Smooth muscle cell (in vitro differentiated cells): ENCODE results near the gene KLHL26. TPM values are rescaled to one million over a fixed set of nuclear protein-coding genes. Genes with fewer than 3 reads are reported as not detected.

Experiments
- DNase-seq: peaks from one replicate; lab custom pipeline; 2025; ENCODE audit not compliant: unreplicated experiment; lab: John Stamatoyannopoulos, UW
- H2AFZ ChIP-seq: fragments of 200-600 bp; sonication (generic); 2 replicates; pipeline ENCODE4 v1.6.0; 2016; ENCODE audit warnings: antibody characterized with exemption, low read depth, mild to moderate bottlenecking
- H3F3A ChIP-seq: fragments of 200-600 bp; sonication (generic); 2 replicates; pipeline ENCODE4 v1.6.0; 2017; ENCODE audit warnings: antibody characterized with exemption, low read depth
- H3K27ac ChIP-seq: fragments of 200-600 bp; sonication (generic); 2 replicates; pipeline ENCODE4 v1.5.1; 2016; ENCODE audit warnings: low read depth, mild to moderate bottlenecking
- H3K27me3 ChIP-seq: fragments of 200-600 bp; sonication (generic); 2 replicates; pipeline ENCODE4 v1.6.1; 2016; ENCODE audit warnings: low read depth, mild to moderate bottlenecking
- H3K36me3 ChIP-seq: fragments of 200-600 bp; sonication (generic); 2 replicates; pipeline ENCODE4 v1.5.1; 2016; ENCODE audit warnings: low read depth
- H3K4me1 ChIP-seq: fragments of 200-600 bp; sonication (generic); 2 replicates; pipeline ENCODE4 v1.5.1; 2016; ENCODE audit warnings: low read depth
- H3K4me2 ChIP-seq: fragments of 200-600 bp; sonication (generic); 2 replicates; pipeline ENCODE4 v1.6.0; 2016; ENCODE audit warnings: mild to moderate bottlenecking
- H3K4me3 ChIP-seq: fragments of 200-600 bp; sonication (generic); 2 replicates; pipeline ENCODE4 v1.5.1; 2016; ENCODE audit warnings: mild to moderate bottlenecking
- H3K79me2 ChIP-seq: fragments of 200-600 bp; sonication (generic); 2 replicates; pipeline ENCODE4 v1.6.0; 2016; ENCODE audit warnings: low read depth, mild to moderate bottlenecking
- H3K9ac ChIP-seq: fragments of 200-600 bp; sonication (generic); 2 replicates; pipeline ENCODE4 v1.6.0; 2016; ENCODE audit warnings: low read depth
- H3K9me3 ChIP-seq: fragments of 200-600 bp; sonication (generic); replicated peaks from 2 replicates; pipeline ENCODE4 v1.5.1; 2016; ENCODE audit warnings: low read depth
- H4K20me1 ChIP-seq: fragments of 200-600 bp; sonication (generic); 2 replicates; pipeline ENCODE4 v1.6.0; 2016; ENCODE audit warnings: low read depth
- WGBS: methylation state at CpG from one replicate; pipeline ENCODE4 v1.1.7; 2016; ENCODE audit warnings: low lambda C conversion rate; 5-methylcytosine and 5-hydroxymethylcytosine counted together
- polyA plus RNA-seq: library from polyadenylated mRNA; unstranded; fragments of >200 nt; fragmentation: Nextera tagmentation; extraction: Ambion mirVana; gene quantifications from 2 replicates; pipeline ENCODE4 v1.2.1, GENCODE V29; 2016
- total RNA-seq: library from RNA; depleted of rRNA; stranded (reverse); fragments of >200 nt; gene quantifications from 2 replicates; pipeline ENCODE4 v1.2.3, GENCODE V29; 2014
- TF ChIP-seq, protein P1 (sequence below): fragments of 200-600 bp; sonication (generic); IDR thresholded peaks from 2 replicates; pipeline ENCODE4 v1.5.1; 2017; ENCODE audit warnings: borderline replicate concordance, mild to moderate bottlenecking, antibody characterized with exemption; ENCODE audit not compliant: insufficient read depth, poor library complexity, severe bottlenecking

KLHL26 gene
- total and polyA plus RNA-seq, 2 experiments from 2014 or later = 3.9 to 7.6 TPM

DNA sequence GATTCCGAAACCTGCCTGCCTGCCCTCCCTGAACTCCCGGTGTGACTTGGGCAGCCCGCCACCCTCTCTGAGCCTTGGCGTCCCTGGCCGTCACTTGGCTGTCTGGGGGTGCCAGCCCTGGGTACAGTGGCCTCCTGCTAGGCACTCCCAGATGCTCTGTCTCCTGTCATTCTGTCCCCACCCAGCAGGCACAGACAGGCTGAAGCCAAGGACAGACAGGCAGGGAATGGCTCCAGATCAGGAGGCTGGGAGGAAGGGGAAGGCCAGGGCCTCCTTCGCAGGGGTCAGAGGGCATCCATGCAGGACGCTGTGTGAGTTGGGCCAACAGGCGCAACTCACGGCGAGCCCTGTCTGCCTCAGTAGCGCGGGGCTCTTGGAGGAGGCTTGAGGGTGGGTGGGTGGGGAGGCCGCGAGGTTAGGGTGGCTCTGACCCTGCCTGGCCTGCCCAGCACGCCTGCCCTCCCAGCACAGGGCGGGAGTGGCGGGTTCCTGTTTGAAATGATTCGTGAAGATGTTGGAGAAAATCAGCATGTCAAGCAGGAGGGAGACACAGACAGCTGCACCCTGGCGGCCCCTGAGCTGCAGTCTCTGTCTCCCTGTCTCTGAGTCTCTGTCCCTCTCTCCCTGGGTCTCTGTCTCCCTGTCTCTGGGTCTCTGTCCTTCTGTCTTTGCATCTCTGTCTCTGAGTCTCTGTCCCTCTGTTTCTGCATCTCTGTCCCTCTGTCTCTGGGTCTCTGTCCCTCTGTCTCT is 19.7 kb downstream of the KLHL26 start:
- 89% methylated on average over 13 of the region's 19 CpGs for WGBS
- no peak overlapping the region for H3K4me2 ChIP-seq
- H2AFZ ChIP-seq = no peak overlapping the region
- no peaks in the 10 kb centered on the region for H4K20me1 ChIP-seq
- H3K36me3 ChIP-seq = no peaks in the 10 kb centered on the region
- peaks cover 27% of the 10 kb centered on the region for H3K4me1 ChIP-seq
- H3K79me2 ChIP-seq = peaks cover 17% of the 10 kb centered on the region
- H3F3A ChIP-seq = peaks cover 29% of the 10 kb centered on the region
- no peak overlapping the region for H3K27ac ChIP-seq
- TF ChIP-seq, protein P1, sequence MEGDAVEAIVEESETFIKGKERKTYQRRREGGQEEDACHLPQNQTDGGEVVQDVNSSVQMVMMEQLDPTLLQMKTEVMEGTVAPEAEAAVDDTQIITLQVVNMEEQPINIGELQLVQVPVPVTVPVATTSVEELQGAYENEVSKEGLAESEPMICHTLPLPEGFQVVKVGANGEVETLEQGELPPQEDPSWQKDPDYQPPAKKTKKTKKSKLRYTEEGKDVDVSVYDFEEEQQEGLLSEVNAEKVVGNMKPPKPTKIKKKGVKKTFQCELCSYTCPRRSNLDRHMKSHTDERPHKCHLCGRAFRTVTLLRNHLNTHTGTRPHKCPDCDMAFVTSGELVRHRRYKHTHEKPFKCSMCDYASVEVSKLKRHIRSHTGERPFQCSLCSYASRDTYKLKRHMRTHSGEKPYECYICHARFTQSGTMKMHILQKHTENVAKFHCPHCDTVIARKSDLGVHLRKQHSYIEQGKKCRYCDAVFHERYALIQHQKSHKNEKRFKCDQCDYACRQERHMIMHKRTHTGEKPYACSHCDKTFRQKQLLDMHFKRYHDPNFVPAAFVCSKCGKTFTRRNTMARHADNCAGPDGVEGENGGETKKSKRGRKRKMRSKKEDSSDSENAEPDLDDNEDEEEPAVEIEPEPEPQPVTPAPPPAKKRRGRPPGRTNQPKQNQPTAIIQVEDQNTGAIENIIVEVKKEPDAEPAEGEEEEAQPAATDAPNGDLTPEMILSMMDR = no peak
- no peak for DNase-seq
- no peak overlapping the region for H3K4me3 ChIP-seq
- H3K9me3 ChIP-seq = no peaks in the 10 kb centered on the region
- H3K27me3 ChIP-seq = no peaks in the 10 kb centered on the region
- H3K9ac ChIP-seq = peak overlapping the region; percentile 68

DNA sequence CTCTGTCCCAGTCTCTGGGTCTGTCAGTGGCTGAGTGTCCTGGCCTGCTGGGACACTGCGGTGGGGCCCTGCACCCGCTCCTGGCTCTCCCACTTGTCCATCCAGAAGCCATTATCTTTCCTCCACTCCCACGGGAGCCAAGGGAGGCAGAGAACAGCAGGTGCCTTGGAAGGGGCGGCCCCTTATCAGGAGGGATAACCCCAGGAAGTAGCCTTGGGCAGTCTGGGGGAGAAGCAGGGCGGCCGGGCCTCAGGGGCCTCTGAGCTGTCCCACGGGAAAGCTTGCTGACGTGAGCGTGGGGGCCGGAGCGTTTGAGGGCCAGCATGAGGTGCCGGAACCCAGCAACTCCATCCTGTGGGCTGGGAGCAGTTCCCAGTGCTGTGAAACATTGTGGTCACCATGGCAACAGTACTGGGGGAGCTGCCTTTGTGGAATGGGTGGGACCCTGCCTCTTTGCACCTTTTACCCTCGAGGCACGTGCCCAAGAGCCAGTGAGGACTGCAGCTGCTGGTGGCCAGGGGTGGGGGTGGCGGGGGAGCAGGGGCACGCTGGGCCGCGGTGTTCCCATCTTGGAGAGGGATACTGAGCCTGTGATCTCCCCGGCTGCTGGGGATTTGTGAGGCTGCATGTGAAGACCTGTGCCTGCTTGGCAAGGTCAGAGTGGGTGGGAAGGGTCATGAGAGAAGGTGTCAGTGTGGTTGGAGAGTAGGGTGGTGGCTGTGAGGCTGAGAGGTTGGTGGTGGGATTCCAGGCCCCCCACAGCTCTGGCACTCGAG is 20.9 kb downstream of the KLHL26 start:
- Histone ChIP-seq H4K20me1 (no peaks in the 10 kb centered on the region), H3K9ac (peak overlapping the region; percentile 88), H3K4me2 (peak overlapping the region; percentile 57), H3K4me3 (no peak overlapping the region), H3F3A (peaks cover 23% of the 10 kb centered on the region), H3K79me2 (peaks cover 22% of the 10 kb centered on the region), H2AFZ (no peak overlapping the region), H3K36me3 (no peaks in the 10 kb centered on the region), H3K9me3 (no peaks in the 10 kb centered on the region), H3K27ac (peak overlapping the region; percentile 98), H3K27me3 (no peaks in the 10 kb centered on the region), H3K4me1 (peaks cover 28% of the 10 kb centered on the region)
- TF ChIP-seq, protein P1 = no peak
- 38% methylated on average over 18 of the region's 20 CpGs for WGBS
- DNase-seq = peak; percentile 40

DNA sequence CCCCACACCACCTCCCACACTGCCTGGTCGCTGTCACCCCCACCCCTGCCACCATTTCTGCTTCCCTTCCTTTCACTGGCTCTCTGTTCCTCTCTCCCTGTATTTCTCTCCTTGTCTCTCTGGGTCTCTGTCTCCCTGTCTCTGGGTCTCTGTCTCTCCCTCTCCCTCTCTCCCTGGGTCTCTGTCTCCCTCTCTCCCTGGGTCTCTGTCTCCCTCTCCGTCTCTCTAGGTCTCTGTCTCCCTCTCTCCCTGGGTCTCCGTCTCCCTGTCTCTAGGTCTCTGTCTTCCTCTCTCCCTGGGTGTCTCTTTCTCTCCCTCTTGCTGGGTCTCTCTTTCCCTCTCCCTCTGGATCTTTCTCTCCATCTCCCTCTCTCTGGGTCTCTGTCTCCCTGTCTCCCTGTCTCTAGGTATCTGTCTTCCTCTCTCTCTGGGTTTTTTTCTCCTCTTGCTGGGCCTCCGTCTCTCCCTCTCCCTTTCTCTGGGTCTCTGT is 21.6 kb downstream of the KLHL26 start:
- Histone ChIP-seq H3K27ac (peak overlapping the region; percentile 98), H3K79me2 (peaks cover 21% of the 10 kb centered on the region)
- WGBS = 83% methylated on average over 4 of the region's 4 CpGs

More for the DNA sequence above, 21.6 kb downstream of the KLHL26 start:
- Histone ChIP-seq H3K4me2 (peak overlapping the region; percentile 71), H3K9ac (peak overlapping the region; percentile 88), H3K4me3 (no peak overlapping the region), H2AFZ (no peak overlapping the region), H4K20me1 (no peaks in the 10 kb centered on the region), H3K9me3 (no peaks in the 10 kb centered on the region), H3K27me3 (no peaks in the 10 kb centered on the region), H3K4me1 (peaks cover 34% of the 10 kb centered on the region), H3K36me3 (no peaks in the 10 kb centered on the region), H3F3A (peaks cover 23% of the 10 kb centered on the region)
- no peak for DNase-seq
- TF ChIP-seq, protein P1 = no peak
